HepG2 (cell line): Measurements from ENCODE around the gene LAMA5. TPM values are rescaled to one million over a fixed set of nuclear protein-coding genes. Genes with fewer than 3 reads are reported as not detected.

Experiments
- ATAC-seq: fragments of 200-7000 bp; cut with Tn5 transposase; 3 replicates; pipeline ENCODE4 v1.9.1; 2020; ENCODE audit warnings: mild to moderate bottlenecking, moderate library complexity
- BruUV-seq: library from RNA; stranded (reverse); fragments of 400-500 nt; replicated peaks from 2 replicates; lab custom pipeline; 2021; lab: Mats Ljungman, UMichigan
- CTCF ChIA-PET: fragments of 300-600 bp; formaldehyde crosslinking; extraction: SDS; loops from one replicate; lab custom pipeline; 2021; ENCODE audit warnings: low total read pairs, inconsistent platforms, low intra/inter-chr PET ratio; lab: Yijun Ruan, JAX
- POLR2A ChIA-PET: fragments of 350-600 bp; sonication (Branson Sonifier 250); formaldehyde crosslinking; loops from one replicate; lab custom pipeline; 2020; ENCODE audit warnings: antibody characterized with exemption, inconsistent platforms; lab: Yijun Ruan, JAX
- DNase-seq: peaks from one replicate; pipeline ENCODE4 v3.0.0-alpha.2; 2015; ENCODE audit warnings: low spot score
- FAIRE-seq: peaks from 3 replicates; lab custom pipeline; 2011; peaks lifted over from hg19 to GRCh38; lab: Jason Lieb, UNC
- H2AFZ ChIP-seq: one replicate; pipeline ENCODE4 v1.6.1; 2011; ENCODE audit warnings: low read length, inconsistent platforms
- H3K27ac ChIP-seq: fragments of 300-600 bp; 3 replicates; pipeline ENCODE4 v1.8.0; 2011; ENCODE audit warnings: mixed run types, mild to moderate bottlenecking, mixed read lengths, low read length, inconsistent platforms; ENCODE audit not compliant: insufficient read depth; ENCODE audit errors: extremely low read length
- H3K27me3 ChIP-seq, 2 experiments: fragments of 200-600 bp in 1 of 2; 2 replicates in 1 of 2; 3 replicates in 1 of 2; pipeline versions ENCODE4 v1.6.0 to v1.8.0; 2011; ENCODE audit warnings: low read length in 2 of 2, mild to moderate bottlenecking in 2 of 2, moderate library complexity in 2 of 2, inconsistent platforms in 1 of 2; ENCODE audit not compliant: insufficient read depth in 2 of 2, control insufficient read depth in 1 of 2
- H3K36me3 ChIP-seq, 2 experiments: fragments of 200-600 bp in 1 of 2; replicated peaks in 1 of 2; 2 replicates in 1 of 2; 3 replicates in 1 of 2; pipeline versions ENCODE4 v1.5.1 to v1.8.0; 2011; ENCODE audit warnings: low read length in 2 of 2, inconsistent platforms in 1 of 2; ENCODE audit not compliant: insufficient read depth in 2 of 2, control insufficient read depth in 1 of 2
- H3K4me1 ChIP-seq: 2 replicates; pipeline ENCODE4 v1.5.1; 2012; ENCODE audit warnings: low read length, inconsistent platforms; ENCODE audit not compliant: insufficient read depth
- H3K4me2 ChIP-seq: 2 replicates; pipeline ENCODE4 v1.6.0; 2011; ENCODE audit warnings: low read depth, low read length, inconsistent platforms
- H3K4me3 ChIP-seq, 3 experiments: fragments of 200-600 bp in 1 of 3; sonication (generic), shearing (Covaris generic) in 1 of 3; replicated peaks in 1 of 3; 2 replicates each; pipeline ENCODE4 v1.5.1; 2011 to 2016; ENCODE audit warnings: low read length in 3 of 3, inconsistent platforms in 2 of 3, low read depth in 2 of 3, mild to moderate bottlenecking in 2 of 3, control low read depth in 1 of 3, mixed read lengths in 1 of 3; ENCODE audit not compliant: insufficient read depth in 1 of 3
- H3K79me2 ChIP-seq: one replicate; pipeline ENCODE4 v1.6.1; 2011; ENCODE audit warnings: low read length, inconsistent platforms; ENCODE audit not compliant: insufficient read depth
- H3K9ac ChIP-seq: 2 replicates; pipeline ENCODE4 v1.6.0; 2011; ENCODE audit warnings: mild to moderate bottlenecking, low read depth, low read length, inconsistent platforms; ENCODE audit not compliant: insufficient read depth
- H3K9me3 ChIP-seq: 2 replicates; pipeline ENCODE4 v1.5.1; 2012; ENCODE audit warnings: mild to moderate bottlenecking, low read length
- H4K20me1 ChIP-seq: 2 replicates; pipeline ENCODE4 v1.6.0; 2011; ENCODE audit warnings: inconsistent platforms, mild to moderate bottlenecking, low read length, moderate library complexity; ENCODE audit not compliant: insufficient read depth
- AGO2 ChIP-seq: fragments of 200-400 bp; formaldehyde crosslinking; optimal IDR thresholded peaks from 2 replicates; pipeline ENCODE3; 2017; ENCODE audit warnings: mild to moderate bottlenecking, low read depth, low read length, moderate library complexity
- HMG20A ChIP-seq: IDR thresholded peaks from 2 replicates; pipeline ENCODE4 v1.6.1; 2016; ENCODE audit warnings: borderline replicate concordance
- HNF4G ChIP-seq, 2 experiments: sonication (generic) in 1 of 2; formaldehyde crosslinking in 1 of 2; IDR thresholded peaks; 2 replicates each; pipeline versions ENCODE4 v1.4.0 to v1.6.1; 2011 to 2020; ENCODE audit warnings: borderline replicate concordance in 2 of 2, low read depth in 2 of 2, mild to moderate bottlenecking in 2 of 2, low read length in 1 of 2, missing genetic modification reagents in 1 of 2, moderate library complexity in 1 of 2
- KAT7 ChIP-seq: IDR thresholded peaks from 2 replicates; pipeline ENCODE4 v1.6.1; 2018; ENCODE audit warnings: borderline replicate concordance, missing compliant biosample characterization
- KLF11 ChIP-seq: IDR thresholded peaks from 2 replicates; pipeline ENCODE4 v1.6.1; 2016; ENCODE audit warnings: missing compliant biosample characterization
- MAFF ChIP-seq: IDR thresholded peaks from 2 replicates; pipeline ENCODE4 v1.6.1; 2011; ENCODE audit warnings: low read depth, low read length, improper control_type of control experiment
- MTF1 ChIP-seq: sonication (generic); formaldehyde crosslinking; IDR thresholded peaks from 2 replicates; pipeline ENCODE4 v1.5.0; 2020; ENCODE audit warnings: missing genetic modification reagents
- NFE2L2 ChIP-seq: fragments of 150-350 bp; IDR thresholded peaks from 2 replicates; pipeline ENCODE4 v1.6.1; 2014; ENCODE audit warnings: low read length
- NFYC ChIP-seq: IDR thresholded peaks from 2 replicates; pipeline ENCODE4 v1.6.1; 2016; ENCODE audit warnings: missing genetic modification reagents, missing compliant biosample characterization
- SP4 ChIP-seq: sonication (generic); formaldehyde crosslinking; IDR thresholded peaks from 2 replicates; pipeline ENCODE4 v1.8.1; 2023; ENCODE audit warnings: mild to moderate bottlenecking, missing genetic modification reagents
- SRY ChIP-seq: sonication (generic); formaldehyde crosslinking; IDR thresholded peaks from 2 replicates; pipeline ENCODE4 v1.8.0; 2022; ENCODE audit warnings: mild to moderate bottlenecking, missing genetic modification reagents
- STAG1 ChIP-seq: sonication (generic); formaldehyde crosslinking; IDR thresholded peaks from 2 replicates; pipeline ENCODE4 v1.4.0; 2020; ENCODE audit warnings: missing genetic modification reagents
- ZC3H4 ChIP-seq: sonication (generic); formaldehyde crosslinking; IDR thresholded peaks from 2 replicates; pipeline ENCODE4 v1.4.0; 2020; ENCODE audit warnings: missing genetic modification reagents, borderline replicate concordance
- ZGPAT ChIP-seq: IDR thresholded peaks from 2 replicates; pipeline ENCODE4 v1.6.1; 2016; ENCODE audit warnings: mild to moderate bottlenecking
- ZNF430 ChIP-seq: sonication (generic); formaldehyde crosslinking; IDR thresholded peaks from 2 replicates; pipeline ENCODE4 v1.9.0; 2021; ENCODE audit warnings: mild to moderate bottlenecking, missing genetic modification reagents
- ZNF501 ChIP-seq: sonication (generic); formaldehyde crosslinking; IDR thresholded peaks from 2 replicates; pipeline ENCODE4 v1.5.1; 2020; ENCODE audit warnings: mild to moderate bottlenecking, moderate library complexity, missing genetic modification reagents
- ZNF724P ChIP-seq: sonication (generic); formaldehyde crosslinking; IDR thresholded peaks from 2 replicates; pipeline ENCODE4 v1.8.0; 2022; ENCODE audit warnings: missing genetic modification reagents, borderline replicate concordance
- WGBS: methylation state at CpG from one replicate; pipeline ENCODE4 v1.1.6; 2017; ENCODE audit warnings: low lambda C conversion rate; 5-methylcytosine and 5-hydroxymethylcytosine counted together
- in situ Hi-C: cut with HindIII; loops from 2 replicates; pipeline ENCODE4 v1.10.0; 2017; ENCODE audit warnings: low pct_unique_long_range_greater_than_20kb; ENCODE audit not compliant: extremely low pct_ligation_motif_present
- intact Hi-C: fragments of 100-400 bp; cut with micrococcal nuclease; formaldehyde crosslinking; loops from one replicate; pipeline ENCODE4 v1.10.0; 2022; ENCODE audit not compliant: unreplicated experiment
- polyA plus RNA-seq, 8 experiments: library from polyadenylated mRNA; depleted of rRNA in 3 of 8; stranded (reverse) in 7 of 8; unstranded in 1 of 8; fragments of >200 nt; fragmentation: Illumina TruSeq in 4 of 8; extraction: Trizol in 4 of 8; gene quantifications; 2 replicates each; pipeline versions ENCODE4 v1.2.1 to v1.2.3, GENCODE V29; 2011 to 2016; ENCODE audit warnings: low read depth in 4 of 8, missing spikeins in 1 of 8, mixed read lengths in 1 of 8; ENCODE audit not compliant: insufficient read depth in 1 of 8
- total RNA-seq, 5 experiments: library from RNA; depleted of rRNA; stranded (reverse); fragments of >200 nt; fragmentation: Illumina TruSeq; extraction: Trizol; gene quantifications; 2 replicates each; pipeline ENCODE4 v1.2.3, GENCODE V29; 2016; ENCODE audit warnings: low read depth in 1 of 5
- TF ChIP-seq, protein P1 (sequence below), 2 experiments: fragments of 450-650 bp in 1 of 2; sonication (generic) in 1 of 2; formaldehyde crosslinking; IDR thresholded peaks; 2 replicates each; pipeline versions ENCODE4 v1.5.0 to v1.8.0; 2020 to 2022; ENCODE audit warnings: mild to moderate bottlenecking in 1 of 2, missing genetic modification reagents in 1 of 2
- TF ChIP-seq, protein P2 (sequence below): sonication (generic); formaldehyde crosslinking; IDR thresholded peaks from 2 replicates; pipeline ENCODE4 v1.5.0; 2020; ENCODE audit warnings: mild to moderate bottlenecking, missing genetic modification reagents, moderate library complexity
- TF ChIP-seq, protein P3 (sequence below): sonication (generic); IDR thresholded peaks from 2 replicates; pipeline ENCODE4 v1.6.1; 2016; ENCODE audit warnings: low read depth, borderline replicate concordance

LAMA5 gene
- total and polyA plus RNA-seq, 2 of the 13 experiments (the other 11 are each of a cell fraction or from before 2014, with no cell fraction given) = 21.0 to 44.7 TPM

DNA sequence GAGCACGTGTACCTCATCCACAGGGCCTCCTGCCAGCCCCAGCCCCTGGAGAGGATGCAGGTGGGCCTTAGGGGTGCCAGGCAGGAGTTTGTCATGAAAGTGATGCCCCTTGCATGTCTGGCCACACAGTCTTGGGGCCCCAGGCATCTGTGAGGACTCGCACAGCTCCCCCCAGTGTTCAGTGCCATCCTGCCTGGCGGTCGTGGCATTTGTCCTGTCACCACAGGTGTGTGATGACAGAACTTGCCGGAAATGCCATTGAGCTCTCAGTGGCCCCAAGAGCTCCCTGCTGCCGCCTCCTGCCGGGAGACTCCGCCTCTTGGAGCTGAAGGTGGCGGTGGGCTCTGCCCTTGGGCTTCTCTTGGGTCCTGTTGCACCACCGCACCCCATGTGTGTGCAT, 94.9 kb downstream of the LAMA5 start:
- no peak for DNase-seq
- TF ChIP-seq KAT7 (CRISPR knock-in tag) = no peak
- TF ChIP-seq ZNF430 = no peak
- TF ChIP-seq, protein P1, sequence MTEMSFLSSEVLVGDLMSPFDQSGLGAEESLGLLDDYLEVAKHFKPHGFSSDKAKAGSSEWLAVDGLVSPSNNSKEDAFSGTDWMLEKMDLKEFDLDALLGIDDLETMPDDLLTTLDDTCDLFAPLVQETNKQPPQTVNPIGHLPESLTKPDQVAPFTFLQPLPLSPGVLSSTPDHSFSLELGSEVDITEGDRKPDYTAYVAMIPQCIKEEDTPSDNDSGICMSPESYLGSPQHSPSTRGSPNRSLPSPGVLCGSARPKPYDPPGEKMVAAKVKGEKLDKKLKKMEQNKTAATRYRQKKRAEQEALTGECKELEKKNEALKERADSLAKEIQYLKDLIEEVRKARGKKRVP (CRISPR knock-in tag; IDR thresholded peaks at IDR 0.05) = no peak
- TF ChIP-seq ZNF501 = no peak
- TF ChIP-seq NFE2L2 = no peak
- TF ChIP-seq SP4 (CRISPR knock-in tag) = no peak
- TF ChIP-seq AGO2 = peak; percentile 22
- TF ChIP-seq ZC3H4 (CRISPR knock-in tag) = no peak
- TF ChIP-seq, protein P2, sequence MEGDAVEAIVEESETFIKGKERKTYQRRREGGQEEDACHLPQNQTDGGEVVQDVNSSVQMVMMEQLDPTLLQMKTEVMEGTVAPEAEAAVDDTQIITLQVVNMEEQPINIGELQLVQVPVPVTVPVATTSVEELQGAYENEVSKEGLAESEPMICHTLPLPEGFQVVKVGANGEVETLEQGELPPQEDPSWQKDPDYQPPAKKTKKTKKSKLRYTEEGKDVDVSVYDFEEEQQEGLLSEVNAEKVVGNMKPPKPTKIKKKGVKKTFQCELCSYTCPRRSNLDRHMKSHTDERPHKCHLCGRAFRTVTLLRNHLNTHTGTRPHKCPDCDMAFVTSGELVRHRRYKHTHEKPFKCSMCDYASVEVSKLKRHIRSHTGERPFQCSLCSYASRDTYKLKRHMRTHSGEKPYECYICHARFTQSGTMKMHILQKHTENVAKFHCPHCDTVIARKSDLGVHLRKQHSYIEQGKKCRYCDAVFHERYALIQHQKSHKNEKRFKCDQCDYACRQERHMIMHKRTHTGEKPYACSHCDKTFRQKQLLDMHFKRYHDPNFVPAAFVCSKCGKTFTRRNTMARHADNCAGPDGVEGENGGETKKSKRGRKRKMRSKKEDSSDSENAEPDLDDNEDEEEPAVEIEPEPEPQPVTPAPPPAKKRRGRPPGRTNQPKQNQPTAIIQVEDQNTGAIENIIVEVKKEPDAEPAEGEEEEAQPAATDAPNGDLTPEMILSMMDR (CRISPR knock-in tag) = peak; percentile 43
- no peak for TF ChIP-seq HNF4G (IDR thresholded peaks at IDR 0.05; ENCODE audit: borderline replicate concordance, low read depth, low read length)
- no peak for TF ChIP-seq HNF4G (CRISPR knock-in tag; IDR thresholded peaks at IDR 0.05; ENCODE audit: borderline replicate concordance, low read depth)
- 0 out of 2 replicates have a peak, but pooled peaks have one; percentile 4 for TF ChIP-seq STAG1 (CRISPR knock-in tag)
- TF ChIP-seq MAFF = no peak
- TF ChIP-seq NFYC (CRISPR knock-in tag) = no peak
- TF ChIP-seq, protein P3, sequence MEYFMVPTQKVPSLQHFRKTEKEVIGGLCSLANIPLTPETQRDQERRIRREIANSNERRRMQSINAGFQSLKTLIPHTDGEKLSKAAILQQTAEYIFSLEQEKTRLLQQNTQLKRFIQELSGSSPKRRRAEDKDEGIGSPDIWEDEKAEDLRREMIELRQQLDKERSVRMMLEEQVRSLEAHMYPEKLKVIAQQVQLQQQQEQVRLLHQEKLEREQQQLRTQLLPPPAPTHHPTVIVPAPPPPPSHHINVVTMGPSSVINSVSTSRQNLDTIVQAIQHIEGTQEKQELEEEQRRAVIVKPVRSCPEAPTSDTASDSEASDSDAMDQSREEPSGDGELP = no peak
- TF ChIP-seq HMG20A (CRISPR knock-in tag) = no peak
- no peak for TF ChIP-seq ZNF724P (CRISPR knock-in tag)
- no peak for TF ChIP-seq MTF1 (CRISPR knock-in tag)
- TF ChIP-seq ZGPAT (CRISPR knock-in tag) = no peak
- TF ChIP-seq SRY (CRISPR knock-in tag) = 0 out of 2 replicates have a peak, but pooled peaks have one; percentile 25
- no peak for TF ChIP-seq KLF11 (CRISPR knock-in tag)

More for the DNA sequence above, 94.9 kb downstream of the LAMA5 start:
- ChIA-PET POLR2A (no interaction called here), CTCF (no interaction called here)
- in situ Hi-C loops (no loop called here), intact Hi-C loops (no loop called here)
- Histone ChIP-seq H3K9ac (no peak overlapping the region), H3K36me3 (peaks cover 42 to 62% of the 10 kb centered on the region in 2 experiments), H3K4me2 (no peak overlapping the region), H2AFZ (no peak overlapping the region), H3K79me2 (no peaks in the 10 kb centered on the region), H3K27ac (no peak overlapping the region), H3K4me1 (0 out of 2 replicates have a peak, but pooled peaks cover 7% of the 10 kb centered on the region), H3K9me3 (no peaks in the 10 kb centered on the region), H3K27me3 (no peaks in the 10 kb centered on the region), H3K4me3 (no peak overlapping the region), H4K20me1 (peaks cover 8% of the 10 kb centered on the region; the same call in 1 of the 2 replicates)
- BruUV-seq = no TSS peak
- ATAC-seq (peak; percentile 36), FAIRE-seq (no peak)
- 100% methylated on average over 6 of the region's 10 CpGs for WGBS
